CD4-positive, alpha-beta T cell treated with Interleukin-2 at 100 ng/mL for 4 hours (primary cell): Measurements from ENCODE around the gene ADORA1.

Source experiments
- DNase-seq: peaks from one replicate; pipeline ENCODE4 v3.0.0-alpha.2; 2020; ENCODE audit warnings: low spot score

Gene ADORA1

DNA sequence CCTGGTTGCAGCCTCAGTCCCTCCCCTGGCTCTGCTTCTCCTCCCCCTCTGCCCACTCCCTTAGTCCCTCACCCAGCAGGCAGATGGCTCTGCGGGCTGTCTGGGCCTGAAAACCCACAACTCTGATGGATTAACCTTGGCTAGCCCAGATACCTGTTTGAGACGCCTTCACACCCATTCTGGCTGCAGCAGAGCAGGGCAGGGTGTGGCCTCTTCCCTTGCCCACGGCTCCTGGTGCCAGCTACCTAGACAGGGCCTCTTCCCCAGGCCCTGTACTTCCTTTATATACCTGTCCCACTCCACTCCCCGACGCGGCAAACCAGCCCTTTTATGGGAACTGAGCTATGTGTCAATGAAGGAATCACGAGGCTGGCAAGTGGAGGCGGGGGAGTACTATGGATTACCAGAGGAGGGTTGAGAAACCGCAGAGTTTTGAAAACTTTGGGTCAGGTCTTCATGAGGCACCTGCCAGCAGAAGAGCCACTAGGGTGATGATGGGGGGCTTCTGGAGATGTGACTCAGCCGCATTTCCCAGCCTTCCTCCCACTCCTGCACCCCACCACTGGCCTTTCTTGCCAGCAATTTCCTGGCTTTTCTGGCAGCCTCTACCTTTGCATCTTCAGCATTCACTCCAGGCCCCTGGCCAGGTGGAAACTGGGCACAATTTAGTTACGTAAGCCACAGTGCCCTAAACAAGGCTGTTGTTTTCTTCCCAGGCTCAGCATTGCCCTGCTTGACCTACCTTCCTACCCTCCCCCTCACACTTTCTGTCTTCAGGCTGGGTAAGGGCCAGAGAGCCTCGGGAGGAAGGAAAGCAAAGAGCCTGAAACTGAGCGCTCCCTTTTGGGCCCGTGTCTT is 59.1 kb downstream of the ADORA1 start, which contains the start of gene CHI3L1:
TSS of gene CHI3L1 (minus strand) at position 259 of the 858 bp plus-strand sequence. CDS start at position 178, 81 bp downstream.
- no peak for DNase-seq

DNA sequence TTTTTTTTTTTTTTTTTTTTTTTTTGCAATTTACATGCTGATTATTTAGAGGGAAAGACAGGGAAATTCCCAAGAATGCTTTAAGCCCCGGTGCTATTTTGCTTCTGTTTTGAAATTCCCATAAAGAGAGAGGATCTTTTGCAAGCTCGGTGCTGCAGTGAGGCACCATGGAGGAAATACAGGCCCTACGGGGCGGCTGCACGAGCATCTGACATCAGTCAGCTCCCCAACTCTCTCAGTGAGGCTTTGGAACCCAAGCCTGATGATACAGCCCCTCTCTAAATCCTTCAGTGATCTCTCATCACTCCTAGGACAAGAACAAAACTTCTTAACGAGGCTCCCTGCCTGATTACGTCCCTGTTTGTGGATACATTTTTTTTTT is 59.8 kb downstream of the ADORA1 start:
- DNase-seq: no peak

DNA sequence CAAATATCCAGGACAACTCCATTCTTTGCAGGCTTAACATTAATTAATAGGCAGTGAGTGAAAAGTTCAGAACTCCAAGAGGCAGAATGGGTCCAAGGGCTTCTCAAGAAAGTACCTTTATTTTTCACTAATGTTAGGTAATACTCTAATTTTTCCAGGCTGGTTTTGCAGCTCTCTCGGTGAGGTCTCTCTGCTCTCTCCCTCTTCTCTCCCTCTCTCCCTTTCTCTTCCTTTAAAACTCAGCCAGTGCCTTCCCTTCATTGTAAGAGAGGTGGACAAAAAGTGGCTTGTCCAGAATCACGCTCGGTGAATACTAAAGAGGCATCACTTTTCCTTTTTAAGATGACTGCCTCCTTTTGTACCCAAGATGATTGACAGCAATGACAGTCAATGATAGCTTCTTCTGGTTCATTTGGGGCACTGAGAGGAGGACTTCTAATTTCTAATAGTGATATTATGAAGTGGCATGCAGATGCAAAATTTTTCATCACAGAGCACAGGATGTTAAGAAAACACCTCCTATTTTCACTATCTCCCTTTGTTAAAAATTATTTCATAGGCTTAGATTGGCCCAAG is 60.3 kb downstream of the ADORA1 start:
- DNase-seq: no peak

GRCh38 chr1:203188686-203189232 is 61.2 kb downstream of the ADORA1 start:
- DNase-seq: no peak

GRCh38 chr1:203189951-203190352 is 62.4 kb downstream of the ADORA1 start:
- no peak for DNase-seq

DNA sequence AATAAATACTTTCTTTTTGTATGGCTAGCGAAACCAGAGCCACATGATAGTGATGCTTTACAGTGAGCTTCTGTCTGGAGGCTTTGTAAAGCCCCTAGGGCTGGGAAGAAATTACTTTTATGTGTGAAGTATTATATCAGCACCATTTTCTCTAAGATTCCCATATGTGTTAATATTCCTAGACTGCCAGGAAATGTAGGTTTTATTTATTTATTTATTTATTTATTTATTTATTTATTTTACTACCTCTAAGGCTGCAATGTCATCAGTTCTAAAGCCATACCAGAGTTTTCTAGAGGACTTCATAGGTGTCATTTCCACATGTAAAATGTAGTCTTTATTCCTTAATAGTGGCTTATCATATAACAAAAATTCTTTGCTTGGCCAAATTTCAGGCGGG is 63.4 kb downstream of the ADORA1 start:
- no peak for DNase-seq

DNA sequence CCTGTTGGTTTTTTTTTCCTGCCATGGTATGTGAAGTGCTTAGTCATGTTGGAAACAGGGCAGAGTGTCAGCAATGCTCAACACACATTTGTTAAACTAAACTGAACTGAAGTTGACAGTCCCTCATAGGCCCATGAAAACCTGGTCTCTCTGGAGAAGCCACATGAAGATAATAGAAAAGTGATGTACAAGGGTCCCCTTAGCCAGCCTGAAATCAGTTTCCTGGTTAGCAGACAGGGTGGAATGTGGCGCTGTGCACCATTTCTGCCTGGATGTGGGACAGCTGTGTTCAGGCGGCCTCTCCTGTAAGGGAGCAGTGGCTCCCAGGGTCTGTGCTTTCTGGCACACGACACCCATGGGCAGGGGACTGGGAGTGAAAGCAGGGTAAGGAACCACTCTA is 68.8 kb downstream of the ADORA1 start:
- no peak for DNase-seq

DNA sequence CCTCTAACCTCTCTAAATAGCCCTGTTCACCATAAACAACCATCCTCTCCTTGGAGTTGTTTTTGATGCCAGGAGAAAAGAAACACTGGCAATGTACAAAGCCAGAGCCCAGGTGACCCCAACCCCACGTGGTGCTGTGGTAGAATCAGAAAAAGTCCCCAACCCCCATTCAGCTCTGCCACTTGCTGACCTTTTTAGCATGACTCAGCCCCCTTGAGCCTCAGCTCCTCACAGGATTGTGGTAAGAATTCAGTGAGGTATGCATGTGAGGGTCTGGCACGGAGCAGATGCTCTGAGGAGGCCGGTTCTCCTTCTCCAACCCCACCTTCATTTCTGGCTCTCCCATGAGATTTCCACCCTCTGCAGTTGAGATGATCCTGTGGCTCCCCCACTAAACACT is 70.1 kb downstream of the ADORA1 start:
- no peak for DNase-seq

DNA sequence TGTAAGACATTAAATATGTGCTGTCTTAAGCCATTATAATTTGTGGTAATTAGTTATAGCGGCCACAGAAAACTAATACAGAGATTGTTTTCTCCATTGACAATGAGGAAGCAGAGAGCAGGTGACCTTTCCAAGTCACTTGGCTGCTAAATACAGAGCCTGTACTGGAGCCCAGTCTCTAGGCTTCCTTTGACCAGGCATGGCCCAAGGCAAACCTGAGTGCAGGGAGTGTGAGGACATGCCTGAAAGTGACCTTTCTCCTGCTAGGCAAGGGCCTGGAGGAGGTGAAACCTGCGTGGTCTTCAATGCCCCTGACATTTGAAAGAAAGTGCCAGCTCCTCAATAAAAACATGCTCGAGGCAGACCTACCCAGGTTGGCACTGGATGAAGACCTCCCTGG is 71.5 kb downstream of the ADORA1 start:
- no peak for DNase-seq

DNA sequence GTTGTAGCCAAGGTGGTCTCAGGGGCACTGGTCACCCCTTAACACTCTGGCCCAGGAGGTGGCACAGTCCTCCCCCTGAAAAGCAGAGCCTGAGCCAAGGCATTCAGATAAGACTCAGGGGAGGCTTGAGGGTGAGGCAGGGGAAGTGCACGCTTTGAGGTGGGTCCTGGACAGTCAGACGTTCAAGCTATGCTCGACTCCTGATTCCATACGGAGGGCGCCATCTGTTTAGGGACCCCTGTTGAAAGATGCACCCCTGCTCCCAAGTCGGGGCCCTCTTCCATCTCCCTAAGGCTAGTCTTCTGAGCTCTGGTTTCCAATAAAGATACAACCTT is 71.9 kb downstream of the ADORA1 start:
- DNase-seq: no peak

DNA sequence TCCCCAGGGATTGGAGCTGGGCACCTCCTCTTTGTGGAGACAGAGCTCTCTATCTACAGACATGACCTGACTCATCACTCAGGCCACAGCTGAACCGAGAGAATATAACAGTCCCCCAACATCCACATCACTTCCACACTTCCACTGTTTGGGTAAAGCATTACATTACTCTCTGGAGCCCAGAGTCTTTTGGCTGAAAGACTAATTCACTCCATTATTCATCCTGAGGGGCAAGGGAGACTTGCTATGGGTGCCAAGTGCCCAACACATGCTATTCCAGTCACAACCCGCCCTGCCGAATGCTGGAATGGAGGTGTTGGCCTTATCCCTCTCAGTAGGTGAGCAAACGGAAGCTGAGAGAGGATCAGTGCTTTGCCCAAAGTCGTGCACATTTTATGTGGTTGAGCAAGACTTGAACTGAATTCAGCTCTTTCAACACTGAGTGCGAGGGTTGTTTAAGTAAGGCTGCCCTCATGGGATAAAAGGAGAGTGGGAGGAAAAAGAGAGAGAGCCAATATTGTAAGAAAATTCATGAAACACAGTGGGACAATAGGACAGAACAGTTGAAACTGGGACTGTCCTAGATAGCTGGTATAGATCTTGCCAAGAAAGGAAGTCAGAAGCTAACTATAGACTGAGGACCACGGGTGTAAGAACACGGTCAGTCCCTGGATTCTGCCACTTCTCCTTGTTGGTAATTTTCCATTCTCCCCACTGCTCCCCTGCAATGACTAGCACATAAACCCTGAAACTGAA is 72.5 kb downstream of the ADORA1 start:
- no peak for DNase-seq

GRCh38 chr1:203200916-203201315 is 73.4 kb downstream of the ADORA1 start:
- DNase-seq: no peak

- no peak for DNase-seq
These were observed 74.1 kb downstream of the ADORA1 start for GRCh38 chr1:203201516-203202205.

DNA sequence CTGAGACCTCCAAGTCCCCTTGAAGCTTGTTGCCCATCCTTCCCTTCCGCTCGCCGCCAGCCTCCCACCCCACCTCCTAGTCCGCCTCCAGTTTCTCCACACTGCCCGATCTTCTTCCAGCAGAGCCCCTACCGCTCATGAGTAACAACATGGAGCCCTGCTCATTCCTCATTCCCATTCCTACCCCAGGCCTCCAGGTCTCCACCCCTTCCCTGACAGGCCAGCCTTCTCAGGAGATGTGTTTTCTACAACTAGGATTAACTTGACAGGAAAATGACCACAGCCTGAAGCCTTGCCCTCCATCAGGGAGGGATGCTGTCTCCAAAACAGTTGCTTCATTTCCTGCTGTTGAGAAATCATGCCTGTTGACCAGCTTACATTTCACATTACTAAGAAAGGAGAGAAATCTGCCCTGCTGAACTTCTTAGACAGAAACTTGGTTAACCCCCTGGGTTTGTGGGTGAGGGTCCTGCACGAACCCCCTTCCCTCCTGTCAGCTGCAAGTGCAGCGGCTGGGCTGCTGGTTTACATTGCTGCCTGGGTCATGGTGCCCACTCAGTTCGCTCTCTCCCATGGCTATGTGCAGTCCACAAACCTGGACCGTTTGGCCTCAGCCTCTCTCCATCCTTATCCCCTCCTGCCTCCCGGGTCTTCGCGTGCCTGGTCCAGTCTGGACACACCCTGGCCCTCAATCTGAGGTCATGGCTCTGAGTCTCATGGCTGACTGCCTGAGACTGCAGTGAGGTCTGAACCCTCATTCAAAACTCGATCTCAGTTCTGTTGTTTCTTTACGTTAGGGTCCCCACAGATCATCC is 75.1 kb downstream of the ADORA1 start:
- no peak for DNase-seq

- no peak for DNase-seq
These were observed 77.2 kb downstream of the ADORA1 start for GRCh38 chr1:203204756-203205155.

DNA sequence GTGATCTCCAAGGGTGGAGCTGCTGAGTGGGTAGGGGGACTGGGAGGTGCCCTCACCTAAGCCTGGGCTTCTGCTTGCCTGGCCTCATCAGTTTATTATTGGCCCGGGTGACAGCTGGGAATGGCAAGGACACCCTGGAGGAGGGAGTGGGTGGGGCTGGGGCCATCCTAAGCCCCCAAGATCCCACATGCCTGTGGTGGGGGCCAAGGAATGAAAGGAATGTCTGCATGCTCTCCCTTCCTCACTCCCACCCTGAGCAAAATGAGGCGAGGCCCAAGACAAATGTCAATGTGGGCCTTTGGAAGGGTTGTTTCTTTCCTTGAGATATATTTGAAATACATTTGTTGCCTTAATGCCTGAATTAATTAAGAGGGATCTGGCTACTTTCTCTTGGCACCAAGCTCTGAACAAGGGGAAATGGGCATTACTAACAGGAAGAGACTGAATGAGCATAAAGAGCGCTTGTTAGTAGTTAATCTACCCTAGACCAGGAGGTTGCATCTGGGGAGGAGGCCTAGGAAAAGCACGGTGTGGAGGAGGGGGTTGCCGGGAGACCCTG is 78.7 kb downstream of the ADORA1 start:
- DNase-seq: no peak

- DNase-seq: no peak
These were observed 80.2 kb downstream of the ADORA1 start for GRCh38 chr1:203207751-203208150.

- no peak for DNase-seq
These were observed 80.7 kb downstream of the ADORA1 start for GRCh38 chr1:203208181-203208580.

DNA sequence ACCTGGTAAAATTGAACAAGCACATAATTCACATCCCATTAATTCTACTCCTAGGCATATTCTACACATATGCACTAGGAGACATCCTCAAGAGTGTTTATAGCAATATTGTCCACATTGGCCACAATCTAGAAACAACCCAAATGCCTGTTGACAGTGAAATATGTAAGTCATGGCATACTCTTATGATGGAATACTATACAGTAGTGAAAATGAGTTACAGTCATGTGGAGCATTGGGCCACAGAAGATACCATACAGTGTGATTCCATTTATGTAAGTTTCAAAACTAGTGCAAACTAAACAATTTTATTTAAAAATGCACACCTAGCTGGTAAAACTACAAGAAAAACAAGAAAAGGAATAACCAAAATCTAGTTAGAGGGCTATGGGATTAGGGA is 82.8 kb downstream of the ADORA1 start:
- DNase-seq: no peak

GRCh38 chr1:203210988-203211387 is 83.5 kb downstream of the ADORA1 start:
- DNase-seq: no peak

- no peak for DNase-seq
These were observed 84.3 kb downstream of the ADORA1 start for GRCh38 chr1:203211812-203212211.
